Measurements from ENCODE around the gene WDR1. TPM values are rescaled to one million over a fixed set of nuclear protein-coding genes. Genes with fewer than 3 reads are reported as not detected.

Gene WDR1
- total and polyA plus RNA-seq, 2 donors (not counting 1 experiment from before 2014, with no cell fraction given), result 331 to 751 TPM

DNA sequence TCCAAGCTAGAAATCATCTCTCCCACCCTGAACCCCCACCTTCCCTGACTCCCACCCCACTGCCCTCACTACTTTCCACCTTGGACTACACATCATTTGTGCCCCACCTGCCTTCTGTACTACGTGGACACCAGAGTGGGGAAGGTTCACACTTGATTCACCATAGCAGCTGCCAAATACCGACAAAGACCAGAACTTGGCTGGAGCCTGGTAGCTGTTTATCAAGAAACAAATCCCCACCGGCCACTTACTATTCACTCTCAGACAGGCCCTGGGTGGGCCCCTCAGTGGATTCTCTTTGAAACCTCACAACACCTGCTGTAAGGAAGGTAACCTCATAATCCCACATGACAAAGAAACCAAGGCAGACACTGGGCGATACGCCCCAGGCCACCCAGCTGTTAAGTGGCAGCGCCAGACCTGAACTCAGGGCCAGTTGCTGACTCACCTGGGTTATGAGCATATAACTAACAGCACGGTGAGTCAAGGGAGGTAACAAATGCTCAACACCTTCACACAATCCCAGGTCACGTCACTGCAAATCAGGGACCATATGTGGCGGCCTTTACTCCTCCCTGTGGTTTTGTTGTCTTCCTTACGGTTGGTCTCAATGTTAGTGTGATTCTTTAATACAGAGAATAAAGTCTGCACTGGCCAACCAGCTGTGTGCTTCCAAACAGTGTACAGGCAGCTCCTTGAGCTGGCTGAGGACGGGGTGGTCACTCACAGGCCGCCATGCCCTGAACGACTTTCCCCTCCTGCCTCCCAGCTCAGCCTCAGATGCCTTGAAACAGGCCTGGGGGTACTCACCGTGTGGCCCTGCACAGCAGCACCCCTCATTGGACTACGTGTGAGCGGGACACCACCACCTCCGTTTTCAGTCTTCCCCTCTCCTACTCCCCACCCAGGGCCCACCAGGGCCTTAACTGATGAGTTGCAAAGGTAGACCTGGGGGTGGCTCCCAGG lies 7.5 kb downstream of the WDR1 start:
- Histone ChIP-seq H3K4me3 (replicated peaks in 1 of 4; ENCODE audit: control extremely low read depth in 1 of 4, insufficient read depth in 1 of 4, low read depth in 3 of 4, low read length in 4 of 4) (peak overlapping the region in 1 of 4 experiments; percentile 7), H3K27me3 (ENCODE audit: control insufficient read depth, insufficient read depth, low read length) (no peaks in the 10 kb centered on the region), H3K79me2 (ENCODE audit: control insufficient read depth, insufficient read depth, low read length) (peaks cover 95% of the 10 kb centered on the region), H3K4me1 (ENCODE audit: control insufficient read depth, extremely low read depth, insufficient read depth, low read length) (peaks cover 42% of the 10 kb centered on the region), H3K27ac (ENCODE audit: insufficient read depth, low read length) (peak overlapping the region; percentile 0), H4K20me1 (ENCODE audit: control insufficient read depth, extremely low read depth, insufficient read depth, low read length) (no peaks in the 10 kb centered on the region), H3K9me3 (ENCODE audit: control insufficient read depth, insufficient read depth, low read depth, low read length) (no peaks in the 10 kb centered on the region), H3K36me3 (ENCODE audit: control insufficient read depth, insufficient read depth, low read length) (peaks cover 41% of the 10 kb centered on the region), H3K4me2 (ENCODE audit: extremely low read depth, insufficient read depth, low read length) (peak overlapping the region; percentile 46), H2AFZ (ENCODE audit: low read length) (no peak overlapping the region), H3K9ac (ENCODE audit: insufficient read depth, low read length) (no peak overlapping the region)
- no peak for TF ChIP-seq EZH2 (IDR thresholded peaks at IDR 0.05; ENCODE audit: low read length, missing control alignments)
- TF ChIP-seq, protein P1, sequence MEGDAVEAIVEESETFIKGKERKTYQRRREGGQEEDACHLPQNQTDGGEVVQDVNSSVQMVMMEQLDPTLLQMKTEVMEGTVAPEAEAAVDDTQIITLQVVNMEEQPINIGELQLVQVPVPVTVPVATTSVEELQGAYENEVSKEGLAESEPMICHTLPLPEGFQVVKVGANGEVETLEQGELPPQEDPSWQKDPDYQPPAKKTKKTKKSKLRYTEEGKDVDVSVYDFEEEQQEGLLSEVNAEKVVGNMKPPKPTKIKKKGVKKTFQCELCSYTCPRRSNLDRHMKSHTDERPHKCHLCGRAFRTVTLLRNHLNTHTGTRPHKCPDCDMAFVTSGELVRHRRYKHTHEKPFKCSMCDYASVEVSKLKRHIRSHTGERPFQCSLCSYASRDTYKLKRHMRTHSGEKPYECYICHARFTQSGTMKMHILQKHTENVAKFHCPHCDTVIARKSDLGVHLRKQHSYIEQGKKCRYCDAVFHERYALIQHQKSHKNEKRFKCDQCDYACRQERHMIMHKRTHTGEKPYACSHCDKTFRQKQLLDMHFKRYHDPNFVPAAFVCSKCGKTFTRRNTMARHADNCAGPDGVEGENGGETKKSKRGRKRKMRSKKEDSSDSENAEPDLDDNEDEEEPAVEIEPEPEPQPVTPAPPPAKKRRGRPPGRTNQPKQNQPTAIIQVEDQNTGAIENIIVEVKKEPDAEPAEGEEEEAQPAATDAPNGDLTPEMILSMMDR (conservative IDR thresholded peaks at IDR 0.05 in 1 of 2, IDR thresholded peaks at IDR 0.05 in 1 of 2; ENCODE audit: low read depth in 1 of 2, low read length in 2 of 2), result no peak
- DNase-seq (ENCODE audit: low read depth in 2 of 2), result peak in 1 of 2 donors; percentile 68

DNA sequence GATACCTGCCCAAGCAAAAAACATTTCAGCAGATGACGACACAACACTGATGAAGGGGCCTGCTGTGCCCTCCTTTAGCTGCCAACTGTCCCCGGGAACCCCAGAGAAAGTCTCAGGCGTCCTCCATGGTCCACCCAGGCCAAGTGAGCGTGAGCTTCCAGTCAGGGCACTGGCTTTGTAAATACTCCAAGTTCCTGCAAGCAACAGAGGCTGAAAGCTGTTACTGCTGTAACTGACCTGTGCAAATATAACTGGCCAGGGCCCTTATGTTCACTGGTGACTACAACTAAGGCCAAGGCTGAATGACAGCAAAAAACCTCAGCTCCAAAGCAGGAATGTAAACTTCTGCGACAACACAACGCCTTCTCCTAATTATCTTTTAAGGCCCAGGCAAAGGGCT lies 8.2 kb downstream of the WDR1 start:
- Histone ChIP-seq H3K36me3 (ENCODE audit: control insufficient read depth, insufficient read depth, low read length) (peaks cover 40% of the 10 kb centered on the region), H3K27me3 (ENCODE audit: control insufficient read depth, insufficient read depth, low read length) (no peaks in the 10 kb centered on the region), H3K9me3 (ENCODE audit: control insufficient read depth, insufficient read depth, low read depth, low read length) (no peaks in the 10 kb centered on the region), H2AFZ (ENCODE audit: low read length) (no peak overlapping the region), H4K20me1 (ENCODE audit: control insufficient read depth, extremely low read depth, insufficient read depth, low read length) (no peaks in the 10 kb centered on the region), H3K4me2 (ENCODE audit: extremely low read depth, insufficient read depth, low read length) (no peak overlapping the region), H3K9ac (ENCODE audit: insufficient read depth, low read length) (no peak overlapping the region), H3K4me1 (ENCODE audit: control insufficient read depth, extremely low read depth, insufficient read depth, low read length) (peaks cover 39% of the 10 kb centered on the region), H3K79me2 (ENCODE audit: control insufficient read depth, insufficient read depth, low read length) (peaks cover 95% of the 10 kb centered on the region), H3K27ac (ENCODE audit: insufficient read depth, low read length) (no peak overlapping the region), H3K4me3 (replicated peaks in 1 of 4; ENCODE audit: control extremely low read depth in 1 of 4, insufficient read depth in 1 of 4, low read depth in 3 of 4, low read length in 4 of 4) (peak overlapping the region in 1 of 4 experiments; percentile 7)
- DNase-seq (ENCODE audit: low read depth in 2 of 2), result no peak
- TF ChIP-seq EZH2 (IDR thresholded peaks at IDR 0.05; ENCODE audit: low read length, missing control alignments), result no peak
- TF ChIP-seq, protein P1 (conservative IDR thresholded peaks at IDR 0.05 in 1 of 2, IDR thresholded peaks at IDR 0.05 in 1 of 2; ENCODE audit: low read depth in 1 of 2, low read length in 2 of 2), result no peak
